Progenitor cell of endocrine pancreas (in vitro differentiated cells): ENCODE results near the gene KIF4B. TPM values are rescaled to one million over a fixed set of nuclear protein-coding genes. Genes with fewer than 3 reads are reported as not detected.

ENCODE experiments used
- DNase-seq: peaks from one replicate; pipeline ENCODE4 v3.0.0; 2021; ENCODE audit warnings: low spot score; ENCODE audit not compliant: unreplicated experiment
- H3K27ac Mint-ChIP-seq: 2 replicates; pipeline ENCODE4 v1.8.0; 2021; ENCODE audit warnings: mild to moderate bottlenecking, moderate library complexity, mixed read lengths
- H3K27me3 Mint-ChIP-seq: 2 replicates; pipeline ENCODE4 v1.8.0; 2021; ENCODE audit warnings: mixed read lengths
- H3K36me3 Mint-ChIP-seq: 2 replicates; pipeline ENCODE4 v1.8.0; 2022; ENCODE audit warnings: mixed read lengths; ENCODE audit not compliant: insufficient read depth
- H3K4me1 Mint-ChIP-seq: 2 replicates; pipeline ENCODE4 v1.8.0; 2021; ENCODE audit warnings: low read depth, mixed read lengths
- H3K4me3 Mint-ChIP-seq: 2 replicates; pipeline ENCODE4 v1.8.0; 2021; ENCODE audit warnings: low read depth, mild to moderate bottlenecking, moderate library complexity, mixed read lengths
- H3K9me3 Mint-ChIP-seq: 2 replicates; pipeline ENCODE4 v1.8.0; 2021; ENCODE audit warnings: low read depth, mixed read lengths
- total RNA-seq: library from RNA; stranded (reverse); gene quantifications from 2 replicates; pipeline ENCODE4 v1.2.1, GENCODE V29; 2021
- TF ChIP-seq, protein P1 (sequence below): fragments of 200-600 bp; sonication (generic); IDR thresholded peaks from one replicate; pipeline ENCODE4 v1.5.0; 2021; ENCODE audit warnings: antibody characterized with exemption, mild to moderate bottlenecking; ENCODE audit not compliant: unreplicated experiment

Gene KIF4B
- total RNA-seq, 1 donor from 2014 or later: not detected

DNA sequence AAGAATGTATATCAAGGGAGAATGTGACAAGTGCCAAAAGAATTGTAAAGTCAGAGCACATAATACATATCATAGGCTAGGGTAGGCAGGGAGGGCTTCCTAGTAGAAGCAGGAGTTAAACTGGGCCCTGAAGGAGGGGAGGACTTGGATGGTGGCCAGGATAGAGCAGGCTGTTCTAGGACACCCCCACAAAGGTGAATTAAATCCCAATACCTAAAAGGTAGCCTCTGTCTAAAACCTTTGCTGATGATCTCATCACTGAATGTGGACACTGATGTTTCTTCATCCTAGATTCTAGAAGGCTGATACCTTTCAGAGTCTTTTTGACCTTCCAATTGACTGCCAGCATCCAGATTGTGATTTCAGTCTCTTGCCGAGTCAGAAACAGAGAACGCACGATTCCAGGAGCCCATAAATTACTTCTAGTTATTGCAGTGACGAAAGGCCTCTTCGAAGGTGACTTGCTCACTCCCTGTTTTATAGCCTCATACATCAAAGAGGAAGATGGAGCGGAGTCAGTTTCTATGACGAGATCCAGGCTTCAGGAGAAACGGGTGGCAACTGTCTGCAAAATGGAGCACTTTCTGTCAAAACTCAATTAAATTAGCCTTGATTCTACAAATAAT is 43.2 kb downstream of the KIF4B start:
- DNase-seq: no peak
- Mint-ChIP-seq H3K27ac (no peak overlapping the region), H3K36me3 (no peaks in the 10 kb centered on the region), H3K9me3 (peaks cover 3% of the 10 kb centered on the region), H3K4me3 (no peak overlapping the region), H3K4me1 (peaks cover 9% of the 10 kb centered on the region), H3K27me3 (no peaks in the 10 kb centered on the region)
- TF ChIP-seq, protein P1, sequence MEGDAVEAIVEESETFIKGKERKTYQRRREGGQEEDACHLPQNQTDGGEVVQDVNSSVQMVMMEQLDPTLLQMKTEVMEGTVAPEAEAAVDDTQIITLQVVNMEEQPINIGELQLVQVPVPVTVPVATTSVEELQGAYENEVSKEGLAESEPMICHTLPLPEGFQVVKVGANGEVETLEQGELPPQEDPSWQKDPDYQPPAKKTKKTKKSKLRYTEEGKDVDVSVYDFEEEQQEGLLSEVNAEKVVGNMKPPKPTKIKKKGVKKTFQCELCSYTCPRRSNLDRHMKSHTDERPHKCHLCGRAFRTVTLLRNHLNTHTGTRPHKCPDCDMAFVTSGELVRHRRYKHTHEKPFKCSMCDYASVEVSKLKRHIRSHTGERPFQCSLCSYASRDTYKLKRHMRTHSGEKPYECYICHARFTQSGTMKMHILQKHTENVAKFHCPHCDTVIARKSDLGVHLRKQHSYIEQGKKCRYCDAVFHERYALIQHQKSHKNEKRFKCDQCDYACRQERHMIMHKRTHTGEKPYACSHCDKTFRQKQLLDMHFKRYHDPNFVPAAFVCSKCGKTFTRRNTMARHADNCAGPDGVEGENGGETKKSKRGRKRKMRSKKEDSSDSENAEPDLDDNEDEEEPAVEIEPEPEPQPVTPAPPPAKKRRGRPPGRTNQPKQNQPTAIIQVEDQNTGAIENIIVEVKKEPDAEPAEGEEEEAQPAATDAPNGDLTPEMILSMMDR: no peak

- Mint-ChIP-seq H3K9me3 (peaks cover 3% of the 10 kb centered on the region), H3K4me1 (peaks cover 8% of the 10 kb centered on the region), H3K27me3 (no peaks in the 10 kb centered on the region), H3K4me3 (no peak overlapping the region), H3K27ac (no peak overlapping the region), H3K36me3 (no peaks in the 10 kb centered on the region)
- TF ChIP-seq, protein P1: no peak
- DNase-seq: no peak
Measured at GRCh38 chr5:155057626-155058025, 44.1 kb downstream of the KIF4B start.

DNA sequence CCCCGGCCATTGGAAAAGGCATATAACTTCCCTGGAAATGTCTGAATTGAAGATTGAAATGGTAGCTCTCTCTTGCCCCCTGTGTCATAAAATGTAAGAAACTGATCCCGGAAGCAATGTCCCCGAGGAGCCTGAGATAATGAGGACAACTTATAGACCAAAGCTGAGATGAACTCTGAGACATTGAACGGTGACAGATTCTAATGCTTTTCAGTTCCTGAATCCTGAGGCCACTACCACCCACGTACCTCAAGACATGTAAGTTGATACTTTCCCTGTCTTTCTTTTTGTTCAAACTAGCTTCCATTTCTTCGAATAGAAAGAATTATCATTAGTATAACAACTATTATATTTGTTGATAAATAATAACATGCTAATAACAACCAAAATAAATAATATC is 51.0 kb downstream of the KIF4B start:
- Mint-ChIP-seq H3K4me1 (no peaks in the 10 kb centered on the region), H3K9me3 (peaks cover 3% of the 10 kb centered on the region), H3K36me3 (no peaks in the 10 kb centered on the region), H3K27me3 (no peaks in the 10 kb centered on the region), H3K4me3 (no peak overlapping the region), H3K27ac (no peak overlapping the region)
- TF ChIP-seq, protein P1: no peak
- DNase-seq: no peak

- no peaks in the 10 kb centered on the region for H3K27me3 Mint-ChIP-seq
- peak overlapping the region; percentile 22 for H3K27ac Mint-ChIP-seq
- no peaks in the 10 kb centered on the region for H3K4me1 Mint-ChIP-seq
- no peaks in the 10 kb centered on the region for H3K36me3 Mint-ChIP-seq
- no peak for DNase-seq
- no peak overlapping the region for H3K4me3 Mint-ChIP-seq
- H3K9me3 Mint-ChIP-seq: no peaks in the 10 kb centered on the region
- TF ChIP-seq, protein P1: no peak
Measured at GRCh38 chr5:155066886-155067595, 53.5 kb downstream of the KIF4B start.

Other genes starting within 250 kb of the KIF4B start
- 14.8 and 15.8 TPM in 2 replicates for gene FAXDC2, start 163.2 kb upstream of the KIF4B start, total RNA-seq
- 55.4 and 56.4 TPM in 2 replicates for gene CNOT8, start 155.1 kb upstream of the KIF4B start, total RNA-seq
- 21.9 and 24.2 TPM in 2 replicates for gene GEMIN5, start 75.5 kb upstream of the KIF4B start, total RNA-seq
- 48.9 and 57.1 TPM in 2 replicates for gene MRPL22, start 72.7 kb upstream of the KIF4B start, total RNA-seq